GM18951 (cell line): Measurements from ENCODE around the gene LCNL1.

Experiments used
- POLR2A ChIP-seq: IDR thresholded peaks from 4 replicates; pipeline ENCODE4 v1.6.1; 2011; ENCODE audit warnings: mild to moderate bottlenecking; ENCODE audit not compliant: insufficient read length, insufficient read depth; ENCODE audit errors: extremely low read depth
- in situ Hi-C: fragments of 300-500 bp; cut with MboI; formaldehyde crosslinking; loops from one replicate; pipeline ENCODE4 v1.12.0; 2022; ENCODE audit warnings: low sequenced_read_pairs, mixed read lengths, inconsistent platforms; ENCODE audit not compliant: unreplicated experiment

The LCNL1 gene

GRCh38 chr9:136979769-136980587, 2.8 kb upstream of the LCNL1 start:
- TF ChIP-seq POLR2A, result no peak
- in situ Hi-C loops, result no loop called here

DNA sequence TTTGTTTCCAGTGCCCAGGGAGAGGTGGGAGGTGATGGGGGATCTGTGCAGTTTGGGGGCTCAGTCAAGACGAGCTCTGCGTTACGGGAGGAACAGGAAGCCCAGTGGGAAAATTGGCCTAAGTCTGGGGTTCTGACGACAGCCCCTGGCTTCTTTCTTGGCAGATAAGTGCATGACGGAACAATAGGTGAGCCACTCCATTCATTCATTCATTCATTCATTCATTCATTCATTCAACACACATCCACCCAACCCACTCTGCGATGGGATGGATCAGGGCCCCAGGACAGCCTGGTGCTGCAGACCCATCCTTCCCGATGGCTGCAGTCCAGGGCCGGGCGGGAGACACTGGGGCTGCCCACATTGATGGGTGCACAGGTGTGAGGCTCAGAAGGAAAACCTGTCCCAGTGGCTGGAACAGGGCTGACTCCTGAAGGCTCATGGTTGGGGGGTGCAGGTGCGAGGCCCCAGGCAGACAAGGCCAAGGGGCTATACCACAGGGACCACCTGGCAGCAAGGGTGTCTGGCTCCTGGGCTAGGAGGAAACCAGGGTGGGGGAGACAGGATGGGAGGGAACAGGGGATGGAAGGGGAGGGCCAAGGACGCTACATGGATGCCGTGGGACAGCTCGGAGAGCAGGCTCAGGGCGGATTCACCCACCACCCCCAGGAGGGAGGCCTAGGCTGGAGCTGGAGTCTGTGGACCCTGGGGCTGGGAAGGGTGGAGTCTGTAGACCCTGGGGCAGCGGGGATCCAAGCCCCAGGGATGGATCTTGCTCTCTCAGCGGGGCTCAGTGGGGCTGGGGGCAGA, 1.9 kb upstream of the LCNL1 start:
- no peak for TF ChIP-seq POLR2A
- in situ Hi-C loops, result no loop called here

- no peak for TF ChIP-seq POLR2A
- in situ Hi-C loops, result no loop called here
Observed at GRCh38 chr9:136981588-136982231, 1.1 kb upstream of the LCNL1 start.

GRCh38 chr9:136983167-136983566, 374 bp downstream of the LCNL1 start:
- in situ Hi-C loops, result no loop called here
- TF ChIP-seq POLR2A, result no peak

DNA sequence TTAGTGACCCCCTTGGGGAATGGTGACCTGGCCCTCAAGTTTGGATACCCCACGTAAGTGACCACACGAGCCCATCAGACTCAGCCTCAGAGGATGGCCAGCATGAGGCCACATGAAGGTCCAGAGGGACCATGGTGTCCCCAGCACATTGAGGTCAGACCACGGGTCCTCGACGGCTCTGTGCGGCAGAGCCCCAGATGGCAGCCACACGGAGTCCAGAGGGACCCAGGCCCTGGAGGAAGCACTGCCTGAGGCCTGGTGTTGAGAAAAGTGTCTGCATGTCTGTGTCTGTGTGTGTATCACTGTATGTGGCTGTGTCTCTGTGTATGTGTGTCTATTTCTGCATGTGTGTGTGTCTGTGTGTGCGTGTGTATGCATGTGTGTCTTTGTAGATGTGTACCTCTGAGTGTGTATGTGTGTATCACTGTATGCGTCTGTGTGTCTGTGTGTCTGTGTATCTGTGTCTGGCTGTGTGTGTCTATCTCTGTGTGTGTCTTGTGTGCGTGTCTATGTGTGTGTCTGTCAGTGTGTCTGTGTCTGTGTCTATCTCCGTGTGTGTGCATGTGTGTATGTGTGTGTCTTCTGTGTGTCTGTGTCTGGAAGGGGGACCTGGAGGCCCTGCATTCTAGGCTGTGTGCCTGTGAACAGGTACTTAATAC, 992 bp downstream of the LCNL1 start:
- no peak for TF ChIP-seq POLR2A
- in situ Hi-C loops, result no loop called here

DNA sequence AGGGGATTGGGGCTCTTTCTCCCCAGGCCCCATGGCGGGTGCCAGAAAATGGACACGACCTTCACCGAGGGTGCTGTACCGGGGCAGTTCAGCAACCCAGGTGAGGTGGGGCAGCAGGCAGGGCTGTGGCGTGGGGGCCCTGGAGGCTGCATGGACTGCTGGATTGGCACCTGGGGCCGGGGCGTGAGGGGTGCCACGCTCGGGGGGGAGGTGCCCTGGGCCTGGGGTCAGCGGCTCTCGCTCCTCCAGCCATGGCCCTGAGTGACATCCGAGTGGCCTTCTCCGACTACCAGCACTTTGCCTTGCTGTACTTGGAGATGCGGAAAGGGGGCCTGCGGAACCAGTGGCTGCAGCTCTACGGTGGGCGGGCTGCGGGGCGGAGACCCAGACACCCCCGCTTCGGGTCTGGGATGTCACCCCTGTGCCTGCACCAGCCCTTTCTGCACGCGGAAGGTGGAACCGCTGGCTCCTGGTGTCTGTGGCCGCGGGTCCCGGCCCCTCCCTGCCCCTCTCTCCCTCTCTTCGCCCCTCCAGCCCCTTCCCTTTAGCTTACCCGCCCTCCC, 1.8 kb downstream of the LCNL1 start:
- no peak for TF ChIP-seq POLR2A
- in situ Hi-C loops, result no loop called here

GRCh38 chr9:136985027-136985602, 2.3 kb downstream of the LCNL1 start:
- in situ Hi-C loops, result no loop called here
- no peak for TF ChIP-seq POLR2A

- no peak for TF ChIP-seq POLR2A
- in situ Hi-C loops, result no loop called here
Observed at GRCh38 chr9:136985853-136986252, 3.1 kb downstream of the LCNL1 start.

DNA sequence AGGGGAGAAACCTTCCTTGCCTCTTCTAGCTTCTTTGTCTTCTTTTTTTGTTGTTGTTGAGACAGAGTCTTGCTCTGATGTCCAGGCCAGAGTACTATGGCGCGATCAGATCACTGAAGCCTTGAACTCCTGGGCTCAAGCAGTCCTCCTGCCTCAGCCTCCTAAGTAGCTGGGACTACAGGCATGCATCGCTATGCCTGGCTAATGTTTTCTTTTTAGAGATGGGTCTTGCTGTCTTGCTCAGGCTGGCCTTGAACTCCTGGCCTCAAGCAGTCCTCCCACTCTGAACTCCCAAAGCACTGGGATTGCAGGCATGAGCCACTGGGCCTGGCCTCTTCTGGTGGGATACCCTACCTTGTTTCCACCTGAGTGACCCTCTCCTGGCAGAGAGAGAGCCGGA, 6.1 kb downstream of the LCNL1 start:
- no peak for TF ChIP-seq POLR2A
- in situ Hi-C loops, result no loop called here

DNA sequence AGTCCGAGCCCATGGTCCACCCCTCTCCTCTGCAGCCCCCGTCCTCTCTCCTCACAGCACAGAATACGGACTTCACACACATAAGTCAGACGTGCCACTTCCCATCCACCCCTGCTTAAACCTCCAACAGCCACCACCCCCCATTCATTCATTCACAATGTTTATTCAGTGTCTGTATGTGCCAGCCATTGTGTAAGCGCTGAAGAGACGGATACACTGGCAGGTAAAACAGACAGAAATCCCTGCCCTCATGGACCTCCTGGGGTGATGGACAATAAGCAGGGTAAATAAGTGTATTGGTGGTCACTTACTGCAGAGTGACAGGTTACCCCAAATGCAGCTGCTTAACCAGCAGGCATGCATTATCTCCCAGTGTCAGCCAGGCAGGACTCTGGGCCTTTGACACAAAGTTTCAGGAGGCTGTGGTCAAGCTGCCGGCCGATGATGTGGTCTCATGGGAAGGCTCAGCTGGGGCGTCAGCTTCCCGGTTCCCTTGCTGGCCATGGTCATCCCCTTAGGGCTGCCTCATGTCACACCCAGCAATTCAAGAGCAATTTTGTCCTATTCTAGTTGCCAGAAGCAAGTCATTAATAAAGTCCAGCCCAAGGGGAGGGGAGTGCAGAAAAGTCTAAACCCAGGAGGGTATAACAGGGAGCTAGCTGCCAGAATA, 7.6 kb downstream of the LCNL1 start:
- in situ Hi-C loops, result no loop called here

GRCh38 chr9:136991993-136992818, 9.4 kb downstream of the LCNL1 start, which contains the start of gene PAXX:
Gene PAXX, plus strand, starts transcription at chr9:136992422. Its CDS starts 22 bp downstream, at chr9:136992444.
- peak; percentile 76 for TF ChIP-seq POLR2A
- in situ Hi-C loops, result no loop called here

More for the DNA sequence above, 7.6 kb downstream of the LCNL1 start:
- TF ChIP-seq POLR2A, result no peak

- no peak for TF ChIP-seq POLR2A
- in situ Hi-C loops, result no loop called here
Observed at GRCh38 chr9:136992819-136993369, 10.1 kb downstream of the LCNL1 start.
